Naive B cell (primary cell): ENCODE results near the gene ADRM1. TPM values are rescaled to one million over a fixed set of nuclear protein-coding genes. Genes with fewer than 3 reads are reported as not detected.

ENCODE experiments used
- polyA plus RNA-seq, 6 donors: library from polyadenylated mRNA; unstranded; fragments of 300-500 nt; fragmentation: Illumina TruSeq; gene quantifications; one replicate each; pipeline ENCODE4 v1.2.3, GENCODE V29; 2021; ENCODE audit warnings: low read depth in 6 of 6

Gene ADRM1
- polyA plus RNA-seq, 6 donors from 2014 or later, result 75.6 to 111 (median 89.0) TPM

Other genes with a start within 250 kb of the ADRM1 start
- 1 to 10 TPM; 1.3 to 4.2 (median 1.8) TPM for gene TAF4, start 237.1 kb upstream of the ADRM1 start, polyA plus RNA-seq
- 1 to 10 TPM in 5 of 6 donors, not detected in 1; 1.1 to 3.4 (median 1.2) TPM for gene LSM14B, start 180.5 kb upstream of the ADRM1 start, polyA plus RNA-seq
- 100 to 1,000 TPM; 367 to 572 (median 436) TPM for gene PSMA7, start 159.6 kb upstream of the ADRM1 start, polyA plus RNA-seq
- 1 to 10 TPM in 3 of 6 donors, under 1 TPM in 2, not detected in 1; 0.41 to 1.7 (median 1.2) TPM for gene SS18L1, start 159.2 kb upstream of the ADRM1 start, polyA plus RNA-seq
- gene MTG2, start 120.0 kb upstream of the ADRM1 start, polyA plus RNA-seq, result 10 to 100 TPM; 12.7 to 19.1 (median 16.3) TPM
- not detected for gene HRH3, start 82.7 kb upstream of the ADRM1 start, polyA plus RNA-seq
- gene OSBPL2, start 64.5 kb upstream of the ADRM1 start, polyA plus RNA-seq, result 10 to 100 TPM; 15.8 to 29.5 (median 17.7) TPM
- 10 to 100 TPM in 1 of 6 donors, 1 to 10 TPM in 4, under 1 TPM in 1; 0.50 to 11.9 (median 6.1) TPM for gene LAMA5, start 64.3 kb downstream of the ADRM1 start, polyA plus RNA-seq
- 1,000 to 10,000 TPM; 1,712 to 3,127 (median 2,557) TPM for gene RPS21, start 84.1 kb downstream of the ADRM1 start, polyA plus RNA-seq
- 1 to 10 TPM in 4 of 6 donors, under 1 TPM in 1, not detected in 1; 1.00 to 3.3 (median 1.2) TPM for gene CABLES2, start 104.3 kb downstream of the ADRM1 start, polyA plus RNA-seq
- gene RBBP8NL, start 124.5 kb downstream of the ADRM1 start, polyA plus RNA-seq, result not detected
- not detected for gene GATA5, start 173.0 kb downstream of the ADRM1 start, polyA plus RNA-seq